ENCODE measurements around the gene TMCC1.
"Not testable (repeated sequence)": the region's sequence is repeated elsewhere in the genome, so short reads cannot be mapped to it uniquely, and the experiment has no call there.

TMCC1 gene

GRCh38 chr3:129612534-129613366 lies 280.8 kb downstream of the TMCC1 start:
- no peak for FAIRE-seq
- DNase-seq (ENCODE audit: low spot score) = peak; percentile 27

DNA sequence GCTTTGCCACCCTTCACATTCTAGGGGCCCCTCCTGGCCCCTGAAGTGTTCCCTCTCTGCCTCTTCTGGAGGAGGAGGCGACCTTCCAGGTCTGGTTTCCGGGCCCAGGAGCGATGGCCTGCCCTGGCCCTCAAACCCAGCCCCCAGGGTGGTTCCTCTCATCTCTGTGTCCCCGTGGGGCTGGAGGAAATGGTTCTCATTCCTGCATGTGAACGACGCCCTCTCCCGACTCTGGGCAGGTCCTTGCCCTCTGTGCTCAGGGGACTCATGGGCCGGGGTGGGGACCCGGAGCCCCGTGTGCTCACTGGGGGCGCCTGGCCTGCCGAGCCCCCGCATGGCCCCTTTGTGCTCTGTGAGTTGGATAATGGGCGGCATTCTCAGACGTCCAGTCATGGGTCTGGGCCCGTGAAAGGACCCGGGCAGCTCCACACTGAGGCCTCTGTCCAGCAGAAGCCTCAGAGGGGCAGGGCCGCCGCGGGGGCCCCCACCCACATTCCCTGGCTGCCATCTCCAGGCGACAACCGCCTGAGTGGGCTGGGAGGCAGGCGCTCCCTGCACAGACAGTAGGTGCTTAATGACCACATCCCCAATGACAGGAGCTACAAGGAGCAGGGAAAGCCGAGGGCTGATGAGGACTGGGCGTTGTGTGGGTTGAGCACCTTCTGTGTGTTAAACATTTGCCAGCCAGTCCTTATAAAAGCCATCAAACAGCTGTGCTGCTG lies 281.5 kb downstream of the TMCC1 start:
- DNase-seq (ENCODE audit: low spot score) = no peak
- no peak for FAIRE-seq

GRCh38 chr3:129611446-129611800 lies 282.1 kb downstream of the TMCC1 start:
- DNase-seq (ENCODE audit: low spot score) = no peak
- no peak for FAIRE-seq

DNA sequence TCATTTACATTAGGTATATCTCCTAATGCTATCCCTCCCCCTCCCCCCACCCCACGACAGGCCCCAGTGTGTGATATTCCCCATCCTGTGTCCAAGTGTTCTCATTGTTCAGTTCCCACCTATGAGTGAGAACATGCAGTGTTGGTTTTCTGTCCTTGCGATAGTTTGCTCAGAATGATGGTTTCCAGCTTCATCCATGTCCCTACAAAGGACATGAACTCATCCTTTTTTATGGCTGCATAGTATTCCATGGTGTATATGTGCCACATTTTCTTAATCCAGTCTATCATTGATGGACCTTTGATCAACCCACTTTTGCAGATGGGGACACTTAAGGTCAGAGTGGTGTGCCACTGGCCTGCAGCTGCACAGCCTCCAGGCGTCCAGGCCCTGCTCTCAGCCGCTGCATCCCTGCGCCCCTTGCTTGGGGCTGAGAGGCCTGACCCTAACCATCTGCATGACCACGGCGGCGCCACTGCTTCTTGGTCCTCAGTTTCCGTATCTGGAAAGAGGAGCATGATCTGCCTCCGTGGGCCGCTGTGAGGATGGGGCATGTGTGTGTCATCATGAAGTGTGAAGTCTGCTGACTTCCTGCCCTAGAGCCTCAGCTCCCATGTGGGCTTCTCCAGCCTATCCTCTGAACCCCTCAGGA lies 282.6 kb downstream of the TMCC1 start:
- not testable (repeated sequence) for DNase-seq (ENCODE audit: low spot score); FAIRE-seq

DNA sequence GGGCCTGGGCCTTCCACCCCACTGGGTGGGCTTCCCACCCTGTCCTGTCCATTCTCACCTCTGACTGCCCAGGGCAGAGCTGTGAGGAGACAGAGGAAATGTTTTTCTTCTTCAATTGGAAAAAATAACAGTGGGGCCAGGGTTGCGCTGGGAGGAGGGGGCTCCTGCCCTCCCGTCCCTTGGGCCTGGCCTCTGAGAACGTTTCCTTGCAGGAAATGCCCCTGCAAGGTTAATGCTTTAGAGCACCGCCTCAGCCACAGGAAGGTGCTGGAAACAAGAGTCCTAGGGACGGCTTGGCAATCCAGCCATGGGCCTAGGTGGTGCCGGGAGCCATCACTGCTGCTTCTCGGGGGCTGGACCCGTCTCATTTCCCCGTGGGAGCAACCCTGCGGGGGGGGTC lies 283.2 kb downstream of the TMCC1 start:
- FAIRE-seq = no peak
- DNase-seq (ENCODE audit: low spot score) = no peak

- FAIRE-seq (no peak), DNase-seq (ENCODE audit: low spot score) (no peak)
Measured at GRCh38 chr3:129609591-129610182, 283.8 kb downstream of the TMCC1 start.

DNA sequence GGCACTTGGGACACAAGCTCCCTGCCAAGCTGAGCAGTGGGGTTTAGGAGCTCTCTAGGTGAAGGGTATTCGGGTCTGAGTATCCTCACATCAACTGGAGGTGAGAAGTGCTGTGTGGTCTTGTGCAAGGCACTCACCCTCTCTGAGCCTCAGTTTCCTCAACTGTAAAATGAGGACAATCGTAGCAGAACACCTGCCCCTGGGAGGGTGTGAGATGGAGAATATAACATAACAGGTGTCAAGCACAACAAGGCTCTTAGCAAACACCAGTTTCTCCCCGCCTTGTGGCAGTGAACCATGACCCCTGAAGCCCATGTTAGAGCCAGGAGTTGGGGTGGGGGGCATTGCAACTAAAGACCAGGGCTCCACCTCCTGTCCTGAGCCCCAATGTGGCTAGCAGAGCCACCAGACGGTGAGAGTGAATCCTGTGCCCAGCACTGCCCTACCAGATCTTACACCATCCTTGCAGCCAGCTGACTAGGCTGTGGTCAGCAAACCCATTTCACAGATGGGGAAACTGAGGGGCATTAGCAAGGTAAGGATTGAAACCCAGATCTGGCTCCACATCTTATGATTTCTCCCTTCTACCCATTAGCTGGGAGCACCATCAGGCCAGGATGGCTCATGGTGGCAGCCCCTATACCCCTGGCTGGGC lies 284.4 kb downstream of the TMCC1 start:
- no peak for FAIRE-seq
- no peak for DNase-seq (ENCODE audit: low spot score)

DNA sequence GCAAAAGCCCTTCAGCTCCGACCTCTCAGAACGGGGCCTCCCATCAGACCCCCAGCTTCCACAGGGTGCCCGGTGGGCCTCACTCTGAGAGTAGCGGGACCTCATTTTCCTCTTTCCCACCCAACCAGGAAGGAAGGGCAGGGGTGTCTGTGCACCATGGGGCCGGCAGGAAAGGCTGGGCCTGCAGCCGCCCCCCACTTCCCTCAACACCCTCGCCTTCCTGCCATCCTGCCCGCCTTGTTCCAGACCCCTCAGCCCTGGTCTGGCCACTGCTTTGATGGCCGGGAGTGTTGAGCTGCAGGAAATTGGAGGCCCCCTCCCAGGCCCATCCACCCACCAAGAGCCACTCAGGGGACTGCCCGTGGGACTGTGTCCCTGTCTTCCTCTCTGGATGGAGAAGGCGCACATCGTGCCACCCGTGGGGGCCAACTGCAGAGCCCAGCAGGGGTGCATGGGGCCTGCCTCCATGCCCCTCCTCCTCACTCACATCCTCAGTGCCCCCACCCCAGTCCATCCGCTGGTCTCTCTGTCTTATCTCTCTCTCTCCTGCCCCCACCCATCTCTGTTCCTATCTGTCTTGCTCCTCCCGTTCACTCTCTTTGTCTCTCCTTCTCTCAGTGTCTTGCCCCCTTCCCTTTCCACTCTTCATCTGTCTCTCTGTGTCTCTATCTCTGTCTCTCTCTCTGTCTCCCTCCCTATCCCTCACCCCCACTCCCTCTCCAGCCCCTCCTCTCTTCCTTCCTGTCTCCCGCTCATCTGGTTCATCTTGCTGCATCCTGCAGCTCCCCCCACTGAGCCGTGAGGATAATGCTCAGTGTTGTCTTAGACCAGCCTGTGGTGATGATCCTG lies 285.2 kb downstream of the TMCC1 start:
- FAIRE-seq (no peak), DNase-seq (ENCODE audit: low spot score) (peak; percentile 43)

DNA sequence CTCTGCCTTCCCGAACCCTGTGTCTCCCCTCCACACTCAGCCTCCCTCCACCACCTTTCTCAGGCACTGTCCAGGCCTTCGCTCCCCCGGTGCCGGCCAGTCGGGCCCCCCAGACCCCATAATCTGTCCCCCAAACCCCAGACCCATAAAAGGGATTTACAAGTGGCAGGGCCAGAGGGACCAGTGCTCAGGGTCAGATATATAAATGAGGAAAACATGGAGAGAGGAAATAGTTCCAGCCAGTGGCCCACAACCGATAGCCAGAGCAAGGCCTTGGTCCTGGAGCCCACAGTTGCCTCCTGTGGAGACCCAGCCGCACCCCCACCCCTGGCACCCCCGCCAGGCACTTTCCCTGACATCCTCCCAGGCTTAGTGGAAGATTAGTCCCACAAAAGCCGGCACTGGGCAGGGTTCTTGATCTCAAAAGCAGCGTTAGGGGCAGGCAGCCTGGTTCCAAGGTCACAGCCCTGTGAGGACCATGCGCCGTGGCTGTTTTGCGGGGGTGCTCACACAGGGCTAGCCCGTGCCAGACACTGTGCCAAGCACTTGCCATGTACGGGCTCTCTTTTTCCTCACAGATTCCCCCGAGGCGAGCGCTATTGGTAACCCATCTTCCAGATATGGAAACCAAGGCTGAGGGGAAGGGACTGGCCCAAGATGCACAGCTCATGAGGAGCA lies 286.0 kb downstream of the TMCC1 start:
- no peak for DNase-seq (ENCODE audit: low spot score)
- FAIRE-seq = no peak

GRCh38 chr3:129606636-129607390 lies 286.7 kb downstream of the TMCC1 start, which contains the start of gene PLXND1:
Gene PLXND1, minus strand, starts transcription at chr3:129606676. Its CDS starts 37 bp downstream, at chr3:129606639.
- no peak for DNase-seq (ENCODE audit: low spot score)
- FAIRE-seq = no peak

DNA sequence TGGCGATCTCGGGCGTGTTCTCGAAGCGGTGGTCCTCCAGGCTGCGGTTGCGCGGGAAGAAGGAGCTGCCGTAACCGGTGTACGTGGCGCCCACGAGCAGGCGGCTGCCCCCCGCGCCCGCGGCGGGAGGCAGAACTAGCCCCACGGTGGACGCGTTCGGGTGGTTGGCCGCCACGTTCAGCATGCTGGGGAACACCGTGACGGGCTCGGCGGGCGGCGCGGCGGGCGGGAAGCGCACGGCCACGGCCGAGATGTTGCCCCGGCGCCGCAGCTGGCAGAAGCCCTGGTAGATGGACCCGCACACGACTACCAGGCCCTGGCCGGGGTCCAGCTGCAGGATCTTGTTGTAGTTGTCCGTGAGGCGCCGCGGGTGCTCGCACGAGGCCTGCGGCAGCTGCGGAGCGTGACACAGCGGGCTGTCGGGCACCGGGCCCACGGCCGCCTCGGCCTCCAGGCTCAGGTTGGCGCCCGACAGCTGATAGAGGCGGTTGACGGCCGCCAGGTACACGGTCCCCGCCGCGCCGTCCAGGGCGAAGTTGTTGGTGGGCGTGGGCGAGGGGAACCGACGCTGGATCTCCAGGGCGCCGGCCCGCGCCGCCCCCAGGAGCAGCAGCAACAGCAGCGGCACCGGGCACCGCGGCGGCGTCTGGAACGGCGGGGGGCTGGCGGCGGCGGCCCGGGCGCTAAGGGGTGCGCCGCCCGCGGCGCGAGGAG lies 287.4 kb downstream of the TMCC1 start:
- DNase-seq (ENCODE audit: low spot score) = no peak
- FAIRE-seq = no peak

DNA sequence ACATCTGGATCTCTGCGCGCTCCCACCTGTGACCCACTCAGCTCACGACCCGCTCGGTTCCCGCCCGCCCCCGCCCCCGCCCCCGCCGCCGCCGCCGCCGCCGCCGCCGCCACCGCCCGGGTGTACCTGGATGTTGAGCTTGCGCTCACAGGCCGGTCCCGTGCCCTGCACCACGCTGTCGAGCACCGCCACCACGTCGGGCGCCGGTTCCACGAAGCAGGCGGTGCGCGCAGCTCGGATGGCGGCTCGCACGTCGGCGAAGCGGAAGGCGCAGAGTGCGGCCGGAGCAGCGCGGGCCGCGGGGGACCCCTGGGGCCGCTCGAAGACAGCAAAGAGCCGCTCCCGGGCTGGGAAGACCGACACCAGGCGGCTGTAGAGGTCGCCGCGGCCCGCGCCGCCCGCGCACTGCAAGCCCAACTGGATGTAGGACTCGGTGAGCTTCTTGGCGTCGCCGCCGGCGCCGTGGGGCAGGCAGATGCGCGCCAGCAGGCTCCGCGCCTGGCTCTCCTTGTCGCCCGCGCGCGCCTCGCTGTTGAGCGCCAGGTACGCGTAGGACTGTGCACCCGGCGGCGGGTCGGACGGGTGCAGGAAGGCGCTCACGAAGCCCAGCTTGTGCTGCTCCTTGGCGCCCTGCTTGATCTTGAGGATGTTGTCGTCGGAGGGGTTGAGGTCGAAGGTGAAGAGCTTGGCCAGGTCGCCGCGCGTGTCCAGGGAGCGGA lies 288.1 kb downstream of the TMCC1 start:
- DNase-seq (ENCODE audit: low spot score) = no peak
- FAIRE-seq = no peak

- FAIRE-seq (no peak), DNase-seq (ENCODE audit: low spot score) (no peak)
Measured at GRCh38 chr3:129604767-129605166, 288.7 kb downstream of the TMCC1 start.

- FAIRE-seq = no peak
- DNase-seq (ENCODE audit: low spot score) = no peak
Measured at GRCh38 chr3:129603991-129604749, 289.3 kb downstream of the TMCC1 start.

- FAIRE-seq (no peak), DNase-seq (ENCODE audit: low spot score) (no peak)
Measured at GRCh38 chr3:129603561-129603942, 290.0 kb downstream of the TMCC1 start.

- DNase-seq (ENCODE audit: low spot score) = peak; percentile 63
- peak; percentile 65 for FAIRE-seq
Measured at GRCh38 chr3:129602730-129603560, 290.6 kb downstream of the TMCC1 start.
